Gastrocnemius medialis (tissue), 4 donors: Measurements from ENCODE around the gene ABTB2. TPM values are rescaled to one million over a fixed set of nuclear protein-coding genes. Genes with fewer than 3 reads are reported as not detected.

Experiments
- ATAC-seq, 2 donors: fragments of 150-250 bp; one replicate each; pipeline ENCODE4 v1.9.1; 2016
- DNase-seq, 2 donors: peaks; one replicate each; pipeline ENCODE4 v3.0.0-alpha.2; 2019
- H3K27ac ChIP-seq, 4 donors: fragments of 200-600 bp; sonication (generic); 1 replicate in 1 of 4; 2 replicates in 3 of 4; pipeline ENCODE4 v1.5.1; 2016 to 2018; ENCODE audit warnings: mild to moderate bottlenecking in 2 of 4, moderate library complexity in 1 of 4
- H3K27me3 ChIP-seq, 3 donors: fragments of 200-600 bp; sonication (generic) in 2 of 3; 1 replicate in 1 of 3; 2 replicates in 2 of 3; pipeline versions ENCODE4 v1.5.1 to v1.6.0; 2016 to 2019; ENCODE audit warnings: mild to moderate bottlenecking in 1 of 3, moderate library complexity in 1 of 3
- H3K36me3 ChIP-seq, 2 donors: fragments of 200-600 bp; sonication (generic) in 1 of 2; one replicate each; pipeline ENCODE4 v1.5.1; 2017 to 2018
- H3K4me1 ChIP-seq, 2 donors: fragments of 200-600 bp; sonication (generic) in 1 of 2; one replicate each; pipeline ENCODE4 v1.5.1; 2016 to 2017; ENCODE audit warnings: mild to moderate bottlenecking in 2 of 2
- H3K4me3 ChIP-seq, 4 donors: fragments of 200-600 bp; sonication (generic) in 3 of 4; 1 replicate in 1 of 4; 2 replicates in 3 of 4; pipeline ENCODE4 v1.5.1; 2016 to 2019; ENCODE audit warnings: mild to moderate bottlenecking in 2 of 4
- H3K9me3 ChIP-seq, 3 donors: fragments of 200-600 bp; sonication (generic) in 2 of 3; 1 replicate in 1 of 3; 2 replicates in 2 of 3; pipeline ENCODE4 v1.5.1; 2016 to 2019
- CTCF ChIP-seq, 5 experiments: fragments of 450-650 bp in 3 of 5; fragments of 200-600 bp in 2 of 5; sonication (generic) in 2 of 5; IDR thresholded peaks in 4 of 5; conservative IDR thresholded peaks in 1 of 5; 1 replicate in 4 of 5; 2 replicates in 1 of 5; pipeline ENCODE4 v1.5.1; 2016 to 2019; ENCODE audit warnings: antibody characterized with exemption in 5 of 5, mild to moderate bottlenecking in 3 of 5, moderate library complexity in 3 of 5
- POLR2A ChIP-seq, 2 donors: fragments of 450-650 bp; IDR thresholded peaks; one replicate each; pipeline ENCODE4 v1.6.1; 2017; ENCODE audit warnings: antibody characterized with exemption in 2 of 2, mild to moderate bottlenecking in 2 of 2, moderate library complexity in 2 of 2
- in situ Hi-C, 4 donors: fragments of 200-750 bp; cut with MboI; loops; one replicate each; pipeline versions ENCODE4 v1.15.0 to v1.8.0; 2017; ENCODE audit warnings: low sequenced_read_pairs in 4 of 4
- intact Hi-C: fragments of 100-400 bp; cut with DNase I; formaldehyde crosslinking; loops from one replicate; pipeline ENCODE4 v1.15.1; 2023; ENCODE audit warnings: low total_unique reads
- total RNA-seq, 4 donors: library from RNA; depleted of rRNA; stranded (reverse); fragments of >200 nt; gene quantifications; one replicate each; pipeline versions ENCODE4 v1.1.0 to v1.2.3, GENCODE V29; 2016

The ABTB2 gene
- total RNA-seq, 4 donors from 2014 or later = 8.8 to 30.7 (median 12.2) TPM

- Histone ChIP-seq H3K4me3 (no peak overlapping the region), H3K4me1 (peaks cover 63% of the 10 kb centered on the region in 2 donors), H3K27me3 (no peaks in the 10 kb centered on the region), H3K9me3 (no peaks in the 10 kb centered on the region), H3K36me3 (no peaks in the 10 kb centered on the region), H3K27ac (peak overlapping the region in 2 of 4 donors; percentile 7 to 88)
- in situ Hi-C loops = no loop called here
- no peak for DNase-seq
- intact Hi-C loops = loop anchor here (10.0 kb wide), 1 partner anchor 643 kb away; the partner anchor contains the start of gene C11orf91
- no peak for ATAC-seq
- TF ChIP-seq POLR2A (IDR thresholded peaks at IDR 0.05) (no peak), CTCF (IDR thresholded peaks at IDR 0.05 in 4 of 5, conservative IDR thresholded peaks at IDR 0.05 in 1 of 5) (no peak)
These were observed 9.7 kb downstream of the ABTB2 start for GRCh38 chr11:34348096-34348495.

- Histone ChIP-seq H3K4me3 (no peak overlapping the region), H3K4me1 (peaks cover 73 to 78% of the 10 kb centered on the region in 2 donors), H3K27ac (peak overlapping the region; percentile 84 to 93 (median 87)), H3K36me3 (no peaks in the 10 kb centered on the region), H3K27me3 (no peaks in the 10 kb centered on the region), H3K9me3 (no peaks in the 10 kb centered on the region)
- intact Hi-C loops (loop anchor here (1.0 to 10.0 kb wide), 2 partner anchors 11 to 642 kb away; partner anchors contain the start of gene C11orf91), in situ Hi-C loops (no loop called here)
- ATAC-seq = peak; percentile 31 to 46
- peak in 1 of 2 donors; percentile 25 for DNase-seq
- peak in 1 of 2 donors; percentile 7 for TF ChIP-seq POLR2A (IDR thresholded peaks at IDR 0.05)
- no peak for TF ChIP-seq CTCF (IDR thresholded peaks at IDR 0.05 in 4 of 5, conservative IDR thresholded peaks at IDR 0.05 in 1 of 5)
These were observed 11.3 kb downstream of the ABTB2 start for GRCh38 chr11:34346551-34346950.

- in situ Hi-C loops = no loop called here
- Histone ChIP-seq H3K4me1 (peaks cover 78 to 84% of the 10 kb centered on the region in 2 donors), H3K36me3 (no peaks in the 10 kb centered on the region), H3K4me3 (peak overlapping the region in 3 of 4 donors; percentile 7 to 40 (median 28)), H3K27me3 (no peaks in the 10 kb centered on the region), H3K9me3 (no peaks in the 10 kb centered on the region), H3K27ac (peak overlapping the region; percentile 84 to 93 (median 87))
- ATAC-seq (peak; percentile 77 to 81), DNase-seq (peak; percentile 72 to 86)
- intact Hi-C loops = loop anchor here (1.0 to 10.0 kb wide), 3 partner anchors 11 to 641 kb away; partner anchors contain the start of gene C11orf91
- peak; percentile 8 to 37 for TF ChIP-seq POLR2A (IDR thresholded peaks at IDR 0.05)
- no peak for TF ChIP-seq CTCF (IDR thresholded peaks at IDR 0.05 in 4 of 5, conservative IDR thresholded peaks at IDR 0.05 in 1 of 5)
These were observed 11.8 kb downstream of the ABTB2 start for GRCh38 chr11:34345991-34346480.

DNA sequence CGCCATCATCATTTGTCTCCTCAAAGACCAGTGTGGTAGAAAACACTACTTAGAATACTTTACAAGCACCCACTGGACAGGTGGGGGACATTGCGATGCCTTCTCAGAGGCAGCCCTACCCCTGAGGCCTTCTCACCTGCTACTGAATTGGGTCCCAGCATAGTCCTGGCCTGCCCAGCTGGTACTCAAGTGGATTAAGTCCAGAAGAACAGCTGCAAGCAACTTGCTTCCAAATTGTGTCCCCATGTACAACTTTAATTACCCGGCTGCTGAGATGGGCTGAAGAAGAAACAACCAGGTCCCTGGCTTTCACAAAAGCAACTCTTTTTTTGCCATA, 12.3 kb downstream of the ABTB2 start:
- Histone ChIP-seq H3K4me3 (peak overlapping the region in 1 of 4 donors; percentile 28), H3K36me3 (no peaks in the 10 kb centered on the region), H3K27me3 (no peaks in the 10 kb centered on the region), H3K9me3 (no peaks in the 10 kb centered on the region), H3K4me1 (peaks cover 79 to 82% of the 10 kb centered on the region in 2 donors), H3K27ac (peak overlapping the region; percentile 84 to 93 (median 87))
- in situ Hi-C loops = no loop called here
- peak; percentile 42 to 61 for ATAC-seq
- DNase-seq = peak; percentile 28 to 51
- intact Hi-C loops = loop anchor here (2.0 to 10.0 kb wide), 2 partner anchors 35 to 641 kb away; partner anchors contain the start of gene C11orf91
- no peak for TF ChIP-seq POLR2A (IDR thresholded peaks at IDR 0.05)
- no peak for TF ChIP-seq CTCF (IDR thresholded peaks at IDR 0.05 in 4 of 5, conservative IDR thresholded peaks at IDR 0.05 in 1 of 5)
